Endothelial cell of umbilical vein (primary cell): ENCODE results near the gene SNX3.
A peak's percentile ranks its signal among the peaks of the same experiment; 100 is the strongest.

Source experiments
- CTCF ChIP-seq, 2 donors: IDR thresholded peaks; 1 replicate in 1 of 2; 2 replicates in 1 of 2; pipeline ENCODE4 v1.5.1; 2011; ENCODE audit warnings: low read length in 2 of 2, mild to moderate bottlenecking in 2 of 2, moderate library complexity in 2 of 2, control low read depth in 1 of 2, inconsistent platforms in 1 of 2, low read depth in 1 of 2; ENCODE audit not compliant: insufficient read depth in 1 of 2; ENCODE audit errors: extremely low read depth in 1 of 2
- EZH2 ChIP-seq: IDR thresholded peaks from 2 replicates; pipeline ENCODE4 v1.6.1; 2012; ENCODE audit warnings: borderline replicate concordance, low read depth, mild to moderate bottlenecking, moderate library complexity, low read length, inconsistent platforms; ENCODE audit not compliant: severe bottlenecking
- GATA2 ChIP-seq: IDR thresholded peaks from 2 replicates; pipeline ENCODE4 v1.7.0; 2011; ENCODE audit warnings: low read depth, mild to moderate bottlenecking, moderate library complexity, mixed read lengths, low read length; ENCODE audit not compliant: insufficient read length, insufficient read depth
- MAX ChIP-seq: IDR thresholded peaks from 2 replicates; pipeline ENCODE4 v1.6.1; 2011; ENCODE audit not compliant: insufficient read depth, insufficient read length
- MYC ChIP-seq: IDR thresholded peaks from one replicate; pipeline ENCODE4 v1.6.1; 2011; ENCODE audit warnings: mild to moderate bottlenecking, low read depth, low read length
- POLR2A ChIP-seq: IDR thresholded peaks from 2 replicates; pipeline ENCODE4 v1.6.1; 2012; ENCODE audit warnings: low read depth, mild to moderate bottlenecking, control low read depth, low read length

DNA sequence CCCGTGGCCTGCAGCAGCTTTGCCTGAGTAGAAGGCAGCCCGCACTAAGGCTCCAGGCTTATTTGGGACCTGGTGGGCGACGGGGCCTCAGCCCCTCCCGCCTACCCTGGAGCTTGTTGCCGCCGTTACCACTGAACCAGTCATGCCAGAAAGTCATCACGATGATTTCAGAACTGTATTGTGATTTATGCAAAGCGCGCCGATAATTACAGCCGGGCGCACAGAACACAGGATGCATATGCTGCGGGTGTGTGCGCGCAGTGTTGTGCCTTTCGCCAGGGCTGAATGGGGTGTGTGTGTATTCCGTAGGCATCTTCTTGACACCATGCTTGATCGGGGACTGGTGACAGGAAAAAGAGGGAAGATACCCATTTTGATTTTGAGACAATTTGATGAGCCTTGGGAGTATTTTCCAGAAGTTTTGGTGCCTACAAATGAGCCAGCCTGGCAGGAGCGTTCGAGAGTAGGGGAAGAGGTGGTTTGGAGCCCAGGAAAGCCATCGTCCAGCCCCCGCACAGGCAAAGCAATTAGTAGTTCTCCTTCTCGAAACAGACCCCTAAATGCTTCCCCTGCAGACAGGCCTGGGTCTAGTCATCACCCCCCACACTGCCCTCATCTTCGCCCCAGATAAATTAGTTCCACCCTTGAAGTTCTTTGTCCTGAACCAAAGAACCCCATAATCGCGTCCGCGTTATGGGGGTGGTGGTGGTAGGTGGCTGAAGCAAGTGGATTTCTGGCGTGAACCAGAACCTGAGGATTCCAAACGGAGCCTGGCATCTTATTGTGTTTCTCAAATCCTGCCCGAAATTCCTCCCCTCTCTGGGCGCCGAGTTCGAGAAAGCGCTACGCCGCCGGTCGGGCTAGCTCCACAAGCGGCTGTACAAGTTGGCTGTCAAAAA lies 96.9 kb downstream of the SNX3 start:
- TF ChIP-seq CTCF (IDR thresholded peaks at IDR 0.05; ENCODE audit: extremely low read depth in 1 of 2, insufficient read depth in 1 of 2, low read depth in 1 of 2, low read length in 2 of 2), result no peak
- no peak for TF ChIP-seq MAX
- no peak for TF ChIP-seq GATA2
- no peak for TF ChIP-seq POLR2A
- TF ChIP-seq MYC, result no peak
- peak; percentile 88 for TF ChIP-seq EZH2
